Right kidney (tissue), 1 donor: ENCODE data around the gene CRACDL.
"Not testable (repeated sequence)": the region's sequence is repeated elsewhere in the genome, so short reads cannot be mapped to it uniquely, and the experiment has no call there.

Experiments
- DNase-seq: peaks from one replicate; pipeline ENCODE4 v3.0.0-alpha.2; 2016

CRACDL gene

GRCh38 chr2:98903767-98904485 is 32.1 kb downstream of the CRACDL start:
- DNase-seq, result no peak

- no peak for DNase-seq
Measured at GRCh38 chr2:98903064-98903355, 33.0 kb downstream of the CRACDL start.

GRCh38 chr2:98902209-98903063 is 33.6 kb downstream of the CRACDL start:
- DNase-seq, result no peak

- no peak for DNase-seq
Measured at GRCh38 chr2:98901702-98902101, 34.3 kb downstream of the CRACDL start.

- DNase-seq, result no peak
Measured at GRCh38 chr2:98901291-98901690, 34.7 kb downstream of the CRACDL start.

GRCh38 chr2:98900721-98901120 is 35.3 kb downstream of the CRACDL start:
- DNase-seq, result no peak

GRCh38 chr2:98899703-98900078 is 36.3 kb downstream of the CRACDL start:
- DNase-seq, result not testable (repeated sequence)

GRCh38 chr2:98899041-98899702 is 36.9 kb downstream of the CRACDL start:
- no peak for DNase-seq

GRCh38 chr2:98898423-98898841 is 37.6 kb downstream of the CRACDL start:
- DNase-seq, result no peak

GRCh38 chr2:98897746-98898145 is 38.3 kb downstream of the CRACDL start:
- DNase-seq, result no peak

- no peak for DNase-seq
Measured at GRCh38 chr2:98896944-98897343, 39.1 kb downstream of the CRACDL start.

- no peak for DNase-seq
Measured at GRCh38 chr2:98896416-98896815, 39.6 kb downstream of the CRACDL start.

GRCh38 chr2:98895901-98896300 is 40.1 kb downstream of the CRACDL start:
- DNase-seq, result no peak

- no peak for DNase-seq
Measured at GRCh38 chr2:98895221-98895620, 40.8 kb downstream of the CRACDL start.

GRCh38 chr2:98894331-98895000 is 41.6 kb downstream of the CRACDL start:
- no peak for DNase-seq

GRCh38 chr2:98893911-98894321 is 42.1 kb downstream of the CRACDL start:
- no peak for DNase-seq

- DNase-seq, result no peak
Measured at GRCh38 chr2:98892871-98893270, 43.2 kb downstream of the CRACDL start.

- no peak for DNase-seq
Measured at GRCh38 chr2:98891591-98891990, 44.4 kb downstream of the CRACDL start.

GRCh38 chr2:98886066-98886554 is 49.9 kb downstream of the CRACDL start:
- DNase-seq, result no peak

GRCh38 chr2:98884658-98885057 is 51.4 kb downstream of the CRACDL start:
- no peak for DNase-seq

GRCh38 chr2:98883780-98884211 is 52.2 kb downstream of the CRACDL start:
- no peak for DNase-seq

- no peak for DNase-seq
Measured at GRCh38 chr2:98882971-98883779, 52.9 kb downstream of the CRACDL start.
